GM19397 (cell line): ENCODE results near the gene UBE2S.

Experiments used
- ATAC-seq: cut with Tn5 transposase; IDR thresholded peaks from one replicate; pipeline ENCODE4 v1.9.1; 2021; ENCODE audit warnings: mild to moderate bottlenecking, moderate library complexity; ENCODE audit not compliant: unreplicated experiment

The UBE2S gene

GRCh38 chr19:55384920-55385723 lies 22.5 kb downstream of the UBE2S start:
- peak; percentile 55 for ATAC-seq

GRCh38 chr19:55384131-55384919 lies 23.3 kb downstream of the UBE2S start, which contains the start of gene TMEM238:
TMEM238 (minus strand) TSS chr19:55384292; CDS start chr19:55384259, 33 bp downstream.
- ATAC-seq: no peak

GRCh38 chr19:55383279-55384130 lies 24.1 kb downstream of the UBE2S start:
- no peak for ATAC-seq

GRCh38 chr19:55382522-55383054 lies 25.0 kb downstream of the UBE2S start:
- no peak for ATAC-seq

DNA sequence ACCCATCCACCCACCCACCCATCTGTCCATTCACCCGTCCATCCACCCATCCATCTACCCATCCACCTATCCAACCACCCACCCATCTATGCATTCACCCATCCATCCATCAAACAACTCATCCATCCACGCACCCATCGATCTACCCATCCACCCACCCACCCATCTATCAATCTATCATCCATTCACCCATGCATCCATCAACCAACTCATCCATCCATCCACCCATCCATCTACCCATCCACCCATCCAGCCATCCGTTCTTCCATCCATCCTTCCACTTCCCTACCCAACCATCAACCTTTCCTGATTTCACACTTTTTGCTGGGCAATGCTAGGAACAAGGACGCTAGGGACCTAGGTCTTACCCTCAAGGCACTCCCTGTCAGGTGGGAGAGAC lies 25.6 kb downstream of the UBE2S start:
- ATAC-seq: no peak

- ATAC-seq: no peak
These were observed 28.4 kb downstream of the UBE2S start for GRCh38 chr19:55379174-55379573.

DNA sequence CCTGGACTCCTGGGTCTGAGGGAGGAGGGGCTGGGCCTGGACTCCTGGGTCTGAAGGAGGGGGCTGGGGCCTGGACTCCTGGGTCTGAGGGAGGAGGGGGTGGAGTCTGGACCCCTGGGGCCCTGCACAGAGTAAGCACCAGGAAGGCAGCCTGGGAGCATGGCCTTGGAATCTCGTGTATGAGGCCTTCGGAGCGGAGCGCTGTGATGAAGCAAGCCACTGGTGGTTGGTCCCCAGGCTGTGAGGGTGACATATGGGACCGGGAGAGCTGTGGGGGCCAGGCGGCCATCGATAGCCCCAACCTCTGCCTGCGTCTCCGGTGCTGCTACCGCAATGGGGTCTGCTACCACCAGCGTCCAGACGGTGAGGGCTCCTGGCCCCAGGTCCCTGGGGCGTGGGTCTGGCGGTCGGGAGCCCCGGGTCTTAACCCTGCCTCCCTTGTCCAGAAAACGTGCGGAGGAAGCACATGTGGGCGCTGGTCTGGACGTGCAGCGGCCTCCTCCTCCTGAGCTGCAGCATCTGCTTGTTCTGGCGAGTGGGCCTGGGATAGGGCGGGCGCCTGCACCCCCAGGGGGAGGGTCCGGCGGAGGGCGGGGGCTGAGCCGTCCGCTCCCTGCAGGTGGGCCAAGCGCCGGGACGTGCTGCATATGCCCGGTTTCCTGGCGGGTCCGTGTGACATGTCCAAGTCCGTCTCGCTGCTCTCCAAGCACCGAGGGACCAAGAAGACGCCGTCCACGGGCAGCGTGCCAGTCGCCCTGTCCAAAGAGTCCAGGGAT lies 30.0 kb downstream of the UBE2S start:
- no peak for ATAC-seq

DNA sequence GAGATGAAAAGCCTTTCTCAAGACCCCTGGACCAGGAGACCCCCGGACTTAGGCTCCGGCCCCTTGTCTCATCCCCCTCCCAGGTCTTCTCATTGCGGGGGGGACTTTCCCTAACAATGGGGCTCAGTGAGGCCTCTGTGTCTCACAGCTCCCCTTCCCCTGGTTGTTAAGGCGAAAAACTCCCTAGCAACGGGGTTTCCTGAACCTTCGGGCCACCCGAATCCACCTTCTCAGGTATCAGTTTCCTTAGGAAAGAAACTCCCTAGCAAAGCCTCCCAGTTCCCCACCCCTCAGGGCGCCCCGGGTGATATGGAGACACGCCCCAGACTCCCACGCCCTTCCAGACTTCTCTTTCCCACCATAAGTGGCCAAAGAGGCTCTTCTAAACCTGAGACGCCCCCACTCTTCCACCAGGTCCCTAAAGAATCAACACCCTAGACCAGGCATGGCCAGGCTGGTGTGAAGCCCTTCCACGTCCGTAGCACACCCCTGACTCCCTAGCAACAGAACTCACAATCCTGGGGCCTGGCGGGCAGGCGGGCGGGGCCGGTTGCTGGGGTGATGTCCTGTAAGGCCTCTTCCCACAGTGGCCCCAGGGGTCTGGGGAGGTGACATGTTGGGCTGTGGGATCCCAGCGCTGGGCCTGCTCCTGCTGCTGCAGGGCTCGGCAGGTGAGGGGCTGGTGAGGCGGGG lies 31.2 kb downstream of the UBE2S start, which contains the start of gene TMEM190:
Gene TMEM190 (plus strand): TSS at position 586 of the 693 bp plus-strand sequence. CDS start 28 bp downstream, at position 614.
- ATAC-seq: no peak

- no peak for ATAC-seq
These were observed 33.4 kb downstream of the UBE2S start for GRCh38 chr19:55373993-55374757.

- no peak for ATAC-seq
These were observed 34.1 kb downstream of the UBE2S start for GRCh38 chr19:55373306-55373992.

DNA sequence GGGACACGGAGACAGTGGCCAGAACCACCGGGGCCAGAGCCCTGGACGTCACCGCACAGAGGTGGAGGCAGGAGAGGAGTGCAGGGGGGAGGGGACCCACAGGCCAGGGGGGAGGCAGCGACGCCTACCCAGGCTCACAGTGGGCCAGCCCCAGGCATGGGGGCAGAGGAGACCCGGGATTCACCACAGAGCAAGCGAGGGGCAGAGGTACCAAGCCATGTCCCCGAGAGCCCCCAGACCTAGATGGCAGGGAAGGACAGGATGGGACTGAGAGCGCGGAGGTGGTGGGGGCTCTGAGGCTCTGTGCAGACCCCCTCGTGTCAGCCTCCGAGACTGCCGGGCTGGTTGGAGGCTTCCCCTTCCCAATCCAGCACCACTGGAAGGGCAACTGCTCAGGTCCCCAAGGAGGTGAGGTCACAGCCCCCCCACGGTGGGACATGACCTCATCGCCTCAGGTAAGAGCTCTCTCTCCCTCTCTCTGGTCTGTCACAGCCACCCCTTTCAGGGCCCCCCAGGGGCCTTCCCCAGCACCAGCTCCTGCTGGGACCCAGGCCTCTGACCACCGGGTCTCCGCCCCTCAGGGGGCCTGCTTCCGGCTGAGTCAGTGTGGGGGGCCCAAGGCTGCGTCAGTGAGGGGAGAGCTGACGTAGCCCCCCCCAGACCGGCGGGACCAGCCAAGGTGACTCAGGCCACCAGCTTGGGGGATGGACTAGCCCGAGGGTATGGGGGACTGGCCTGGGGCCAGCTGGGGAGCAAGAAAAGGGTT lies 35.1 kb downstream of the UBE2S start:
- no peak for ATAC-seq

DNA sequence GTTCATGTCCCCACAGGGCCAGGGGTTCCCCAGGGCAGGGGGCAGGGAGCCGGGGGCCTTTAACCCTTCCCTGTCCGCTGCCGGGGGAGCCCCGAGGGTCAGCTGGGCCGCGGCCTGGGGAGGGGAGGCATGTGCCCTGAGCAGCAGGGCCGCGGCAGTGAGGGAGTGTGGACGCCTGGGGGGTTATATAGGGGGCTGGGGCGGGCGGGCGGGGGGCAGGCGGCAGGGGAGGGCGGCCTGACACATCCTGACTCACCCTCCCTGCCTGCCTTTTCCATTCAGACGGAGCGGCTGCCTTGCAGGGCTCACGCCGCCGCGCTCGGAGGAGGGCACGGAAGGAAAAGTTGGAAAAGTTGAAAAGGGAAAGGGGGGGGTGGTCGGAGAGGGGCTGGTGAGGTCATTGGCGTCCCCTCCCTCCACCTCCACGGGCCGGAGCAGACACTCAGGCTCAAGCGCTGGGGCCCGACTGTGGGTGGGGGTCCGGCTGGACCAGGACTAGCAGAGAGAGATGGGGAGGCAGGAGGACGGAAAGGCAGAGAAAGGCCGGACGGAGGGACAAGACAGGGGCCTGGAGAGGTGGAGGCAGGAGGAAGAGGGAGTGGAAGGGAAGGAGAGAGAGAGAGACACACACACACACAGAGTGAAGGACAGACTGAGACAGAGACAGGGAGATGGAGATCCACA lies 37.1 kb downstream of the UBE2S start, which contains the start of gene IL11:
Gene IL11 (minus strand): TSS at position 159 of the 684 bp plus-strand sequence. CDS start 153 bp downstream, at position 6.
- ATAC-seq: no peak

DNA sequence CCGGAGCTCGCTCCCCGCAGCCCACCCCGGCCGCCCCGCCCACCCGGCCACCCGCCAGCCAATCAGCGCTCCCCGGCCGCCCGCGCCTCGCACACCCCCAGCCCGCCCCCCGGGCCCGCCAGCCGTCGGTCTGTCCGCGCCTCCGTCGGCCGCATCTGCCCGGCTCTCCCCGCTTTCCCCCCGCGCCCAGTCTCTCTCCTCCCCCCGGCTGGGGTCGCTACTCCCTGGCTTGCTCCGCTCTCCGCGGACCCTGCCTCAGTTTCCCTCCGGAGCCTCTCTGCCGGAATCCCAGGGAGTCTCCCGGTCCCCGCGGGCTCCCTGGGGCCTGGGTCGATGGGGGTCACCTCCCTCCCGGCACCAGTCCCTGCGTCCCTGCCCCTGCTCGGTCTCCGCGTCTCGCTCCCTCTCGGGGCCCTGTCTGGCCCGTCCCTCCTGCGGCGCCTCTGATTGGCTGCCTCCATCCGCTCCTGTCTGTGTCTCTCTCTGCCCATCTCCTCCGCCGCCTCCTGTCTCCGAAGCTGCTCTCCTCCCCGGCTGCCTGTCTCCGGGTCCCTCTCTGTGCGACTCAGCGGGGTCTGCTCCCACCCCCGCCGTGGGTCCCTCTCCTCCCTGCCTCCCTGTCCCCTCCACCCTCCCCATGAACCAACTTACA lies 37.8 kb downstream of the UBE2S start:
- no peak for ATAC-seq

DNA sequence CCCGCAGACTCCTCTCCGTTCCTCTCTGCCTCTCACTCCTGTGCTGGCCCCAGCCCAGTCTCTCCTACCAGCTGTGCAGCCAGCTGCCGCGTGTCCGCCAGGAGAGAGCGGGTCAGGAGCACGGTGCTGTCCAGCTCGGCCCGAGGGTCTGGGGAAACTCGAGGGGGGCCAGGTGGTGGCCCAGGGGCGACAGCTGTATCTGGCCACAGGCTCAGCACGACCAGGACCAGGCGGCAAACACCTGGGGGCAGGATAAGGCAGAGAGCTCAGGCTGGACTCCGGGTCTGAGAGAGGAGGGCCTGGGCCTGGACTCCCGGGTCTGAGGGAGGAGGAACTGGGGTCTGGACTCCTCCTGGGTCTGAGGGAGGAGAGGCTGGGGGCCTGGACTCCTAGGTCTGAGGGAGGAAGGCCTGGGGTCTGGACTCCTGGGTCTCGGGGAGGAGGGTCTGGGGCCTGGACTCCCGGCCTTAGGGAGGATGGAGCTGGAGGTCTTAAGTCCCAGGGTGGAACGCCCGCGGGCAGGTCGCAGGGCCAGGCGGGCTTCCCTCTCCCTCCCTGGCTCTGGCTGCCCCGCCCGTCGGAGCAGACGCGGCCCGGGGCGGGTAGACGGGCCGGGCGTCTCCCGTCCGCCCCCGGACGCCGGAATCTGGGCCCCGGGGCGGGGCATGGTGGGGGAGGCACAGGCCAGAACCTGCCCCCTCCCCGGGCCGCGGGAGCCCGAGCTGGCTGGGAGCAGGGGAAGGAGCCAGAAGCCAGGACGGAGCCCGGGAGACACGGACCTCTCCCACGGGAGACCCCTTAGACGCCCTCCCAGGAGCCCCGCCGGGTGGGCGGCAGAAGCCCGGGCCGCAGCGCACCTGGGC lies 38.7 kb downstream of the UBE2S start:
- no peak for ATAC-seq

- ATAC-seq: no peak
These were observed 39.5 kb downstream of the UBE2S start for GRCh38 chr19:55368106-55368505.
